Breast epithelium (tissue), 3 donors: ENCODE data around the gene MED10.

Experiments used
- POLR2A ChIP-seq: fragments of 450-650 bp; IDR thresholded peaks from one replicate; pipeline ENCODE4 v1.6.1; 2016; ENCODE audit warnings: antibody characterized with exemption, mild to moderate bottlenecking, moderate library complexity
- TF ChIP-seq, protein P1 (sequence below), 3 donors: fragments of 450-650 bp; IDR thresholded peaks; one replicate each; pipeline ENCODE4 v1.5.1; 2016 to 2017; ENCODE audit warnings: antibody characterized with exemption in 3 of 3, mild to moderate bottlenecking in 3 of 3, moderate library complexity in 3 of 3

DNA sequence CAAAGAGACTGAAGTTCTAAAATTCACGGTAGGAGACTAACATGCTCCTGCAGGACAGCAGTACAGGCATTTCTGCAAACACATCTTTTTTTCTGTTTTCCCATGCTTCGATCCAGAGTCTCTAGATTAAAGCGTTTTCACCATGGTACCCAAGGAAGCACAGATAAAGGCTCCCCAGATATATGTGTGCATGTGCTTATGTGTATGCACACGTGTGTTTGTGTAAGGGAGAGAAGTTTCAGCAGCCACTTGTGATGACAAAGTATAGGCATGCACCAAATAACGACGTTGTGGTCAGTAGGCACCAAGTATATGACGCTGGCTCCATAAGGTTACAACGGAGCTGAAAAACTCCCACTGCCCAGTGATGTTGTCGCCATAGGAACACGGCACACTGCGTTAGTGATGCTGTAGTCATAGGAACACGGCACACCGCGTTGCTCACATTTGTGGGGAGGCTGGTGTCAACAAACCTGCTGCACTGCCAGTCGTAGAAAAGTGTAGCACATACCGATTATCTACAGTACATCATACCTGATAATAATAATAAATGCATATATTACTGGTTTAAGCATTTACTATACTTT lies 21.7 kb downstream of the MED10 start:
- no peak for TF ChIP-seq POLR2A
- TF ChIP-seq, protein P1, sequence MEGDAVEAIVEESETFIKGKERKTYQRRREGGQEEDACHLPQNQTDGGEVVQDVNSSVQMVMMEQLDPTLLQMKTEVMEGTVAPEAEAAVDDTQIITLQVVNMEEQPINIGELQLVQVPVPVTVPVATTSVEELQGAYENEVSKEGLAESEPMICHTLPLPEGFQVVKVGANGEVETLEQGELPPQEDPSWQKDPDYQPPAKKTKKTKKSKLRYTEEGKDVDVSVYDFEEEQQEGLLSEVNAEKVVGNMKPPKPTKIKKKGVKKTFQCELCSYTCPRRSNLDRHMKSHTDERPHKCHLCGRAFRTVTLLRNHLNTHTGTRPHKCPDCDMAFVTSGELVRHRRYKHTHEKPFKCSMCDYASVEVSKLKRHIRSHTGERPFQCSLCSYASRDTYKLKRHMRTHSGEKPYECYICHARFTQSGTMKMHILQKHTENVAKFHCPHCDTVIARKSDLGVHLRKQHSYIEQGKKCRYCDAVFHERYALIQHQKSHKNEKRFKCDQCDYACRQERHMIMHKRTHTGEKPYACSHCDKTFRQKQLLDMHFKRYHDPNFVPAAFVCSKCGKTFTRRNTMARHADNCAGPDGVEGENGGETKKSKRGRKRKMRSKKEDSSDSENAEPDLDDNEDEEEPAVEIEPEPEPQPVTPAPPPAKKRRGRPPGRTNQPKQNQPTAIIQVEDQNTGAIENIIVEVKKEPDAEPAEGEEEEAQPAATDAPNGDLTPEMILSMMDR (IDR thresholded peaks at IDR 0.05): no peak
